K562 (cell line): Measurements from ENCODE around the gene ZNF219. TPM values are rescaled to one million over a fixed set of nuclear protein-coding genes. Genes with fewer than 3 reads are reported as not detected.

Experiments
- ATAC-seq: fragments of 200-7000 bp; cut with Tn5 transposase; 3 replicates; pipeline ENCODE4 v1.9.1; 2020; ENCODE audit warnings: moderate library complexity
- BruUV-seq: library from RNA; stranded (reverse); fragments of 400-500 nt; replicated peaks from 2 replicates; lab custom pipeline; 2021; lab: Mats Ljungman, UMichigan
- CTCF ChIA-PET: fragments of 300-600 bp; formaldehyde crosslinking; extraction: SDS; loops from one replicate; lab custom pipeline; 2021; ENCODE audit warnings: low intra/inter-chr PET ratio; lab: Yijun Ruan, JAX
- POLR2A ChIA-PET: fragments of 300-600, 350-650 bp; sonication (Branson Sonifier 250); formaldehyde crosslinking; extraction: SDS; loops from one replicate; lab custom pipeline; 2021; ENCODE audit warnings: antibody characterized with exemption, inconsistent platforms; lab: Yijun Ruan, JAX
- DNase-seq, 4 experiments: peaks; one replicate each; pipeline versions ENCODE4 v3.0.0 to v3.0.0-alpha.2; 2011 to 2018; ENCODE audit warnings: low spot score in 3 of 4, mixed read lengths in 3 of 4; ENCODE audit errors: extremely low read depth in 1 of 4
- FAIRE-seq: peaks from 2 replicates; lab custom pipeline; 2011; peaks lifted over from hg19 to GRCh38; lab: Jason Lieb, UNC
- H2AFZ ChIP-seq: 2 replicates; pipeline ENCODE4 v1.6.0; 2011; ENCODE audit warnings: low read depth, low read length, control low read depth, inconsistent platforms
- H3K27ac ChIP-seq: fragments of 200-600 bp; 3 replicates; pipeline ENCODE4 v1.8.0; 2011; ENCODE audit warnings: low read depth, mild to moderate bottlenecking, control low read depth, inconsistent platforms, low read length, moderate library complexity, mixed read lengths; ENCODE audit errors: extremely low read depth
- H3K27me3 ChIP-seq, 2 experiments: fragments of 300-600 bp in 1 of 2; 2 replicates in 1 of 2; 3 replicates in 1 of 2; pipeline versions ENCODE4 v1.6.0 to v1.8.0; 2011; ENCODE audit warnings: inconsistent platforms in 2 of 2, low read length in 2 of 2, mild to moderate bottlenecking in 1 of 2, mixed read lengths in 1 of 2, moderate library complexity in 1 of 2; ENCODE audit not compliant: control insufficient read depth in 2 of 2, insufficient read depth in 2 of 2
- H3K36me3 ChIP-seq: fragments of 300-600 bp; 3 replicates; pipeline ENCODE4 v1.8.0; 2011; ENCODE audit warnings: mild to moderate bottlenecking, low read length, inconsistent platforms; ENCODE audit not compliant: control insufficient read depth, insufficient read depth
- H3K4me1 ChIP-seq, 2 experiments: fragments of 200-600 bp in 1 of 2; replicated peaks in 1 of 2; 2 replicates in 1 of 2; 3 replicates in 1 of 2; pipeline versions ENCODE4 v1.5.1 to v1.8.0; 2011; ENCODE audit warnings: inconsistent platforms in 2 of 2, low read length in 2 of 2, mild to moderate bottlenecking in 1 of 2, mixed read lengths in 1 of 2, moderate library complexity in 1 of 2; ENCODE audit not compliant: control insufficient read depth in 2 of 2, insufficient read depth in 2 of 2
- H3K4me2 ChIP-seq: 2 replicates; pipeline ENCODE4 v1.6.1; 2011; ENCODE audit warnings: low read length, control low read depth, inconsistent platforms, mixed read lengths; ENCODE audit not compliant: insufficient read depth
- H3K4me3 ChIP-seq: fragments of 200-600 bp; sonication (generic), shearing (Covaris generic); 2 replicates; pipeline ENCODE4 v1.5.1; 2016; ENCODE audit warnings: control low read depth, inconsistent platforms
- H3K79me2 ChIP-seq: fragments of 200-600 bp; 3 replicates; pipeline ENCODE4 v1.8.0; 2011; ENCODE audit warnings: low read length, inconsistent platforms; ENCODE audit not compliant: control insufficient read depth, insufficient read depth
- H3K9ac ChIP-seq, 2 experiments: 2 replicates each; pipeline versions ENCODE4 v1.6.0 to v1.6.1; 2011; ENCODE audit warnings: low read depth in 2 of 2, low read length in 2 of 2, control low read depth in 1 of 2, inconsistent platforms in 1 of 2, mild to moderate bottlenecking in 1 of 2, mixed read lengths in 1 of 2; ENCODE audit not compliant: insufficient read depth in 1 of 2
- H3K9me1 ChIP-seq: one replicate; pipeline ENCODE4 v1.6.0; 2011; ENCODE audit warnings: inconsistent platforms, mild to moderate bottlenecking, low read length, moderate library complexity; ENCODE audit not compliant: control insufficient read depth, insufficient read depth
- H3K9me3 ChIP-seq: replicated peaks from 2 replicates; pipeline ENCODE4 v1.5.1; 2011; ENCODE audit warnings: low read depth, low read length, inconsistent platforms; ENCODE audit not compliant: control insufficient read depth, insufficient read depth
- H4K20me1 ChIP-seq: replicated peaks from 2 replicates; pipeline ENCODE4 v1.6.1; 2011; ENCODE audit warnings: low read length, inconsistent platforms, mixed read lengths; ENCODE audit not compliant: control insufficient read depth, insufficient read depth
- CTCF ChIP-seq, 3 experiments: IDR thresholded peaks in 2 of 3; conservative IDR thresholded peaks in 1 of 3; 2 replicates each; pipeline ENCODE4 v1.5.1; 2011 to 2012; ENCODE audit warnings: low read length in 3 of 3, mild to moderate bottlenecking in 3 of 3, control low read depth in 2 of 3, improper control_type of control experiment in 1 of 3, inconsistent platforms in 1 of 3, low read depth in 1 of 3, mixed read lengths in 1 of 3, moderate library complexity in 1 of 3; ENCODE audit not compliant: insufficient read depth in 2 of 3
- DIDO1 ChIP-seq: fragments of 450-650 bp; IDR thresholded peaks from 2 replicates; pipeline ENCODE4 v1.6.1; 2016; ENCODE audit warnings: low read depth, missing biosample characterization, missing genetic modification characterization
- MCM2 ChIP-seq: fragments of 450-650 bp; IDR thresholded peaks from 2 replicates; pipeline ENCODE4 v1.6.1; 2017; ENCODE audit warnings: low read depth, mild to moderate bottlenecking
- MYC ChIP-seq, 2 experiments: fragments of 250-450 bp in 1 of 2; sonication (Bioruptor Pico) in 1 of 2; IDR thresholded peaks; 2 replicates each; pipeline versions ENCODE4 v1.5.1 to v1.6.1; 2012 to 2021; ENCODE audit warnings: low read depth in 2 of 2, borderline replicate concordance in 1 of 2, improper control_type of control experiment in 1 of 2, low read length in 1 of 2, mild to moderate bottlenecking in 1 of 2, moderate library complexity in 1 of 2
- RFX7 ChIP-seq: fragments of 250-450 bp; sonication (Bioruptor Pico); IDR thresholded peaks from 2 replicates; pipeline ENCODE4 v1.5.1; 2021; ENCODE audit warnings: mild to moderate bottlenecking
- SIN3B ChIP-seq: fragments of 450-650 bp; IDR thresholded peaks from 2 replicates; pipeline ENCODE4 v1.6.1; 2017; ENCODE audit warnings: low read depth, mild to moderate bottlenecking, moderate library complexity
- SMARCE1 ChIP-seq: fragments of 450-650 bp; IDR thresholded peaks from 2 replicates; pipeline ENCODE4 v1.7.1; 2016; ENCODE audit warnings: mild to moderate bottlenecking
- WGBS: fragments of 100-300 bp; shearing (Covaris generic); methylation state at CpG from one replicate; pipeline ENCODE4 v1.1.6; 2016; ENCODE audit warnings: low coverage, mixed read lengths; ENCODE audit not compliant: insufficient coverage; ENCODE audit errors: missing lambda C conversion rate; 5-methylcytosine and 5-hydroxymethylcytosine counted together
- in situ Hi-C: fragments of 300-500 bp; cut with MboI; formaldehyde crosslinking; loops from 4 replicates; pipeline ENCODE4 v1.15.0; 2018; ENCODE audit warnings: inconsistent platforms, mixed read lengths
- intact Hi-C: fragments of 100-400 bp; cut with micrococcal nuclease; formaldehyde crosslinking; loops from 2 replicates; pipeline ENCODE4 v1.14.2; 2022
- polyA plus RNA-seq, 8 experiments: library from polyadenylated mRNA; depleted of rRNA in 4 of 8; stranded (reverse) in 5 of 8; unstranded in 3 of 8; fragments of >200 nt; fragmentation: Nextera tagmentation in 2 of 8; fragmentation: Illumina TruSeq in 1 of 8; extraction: Ambion mirVana in 2 of 8; extraction: Trizol in 1 of 8; gene quantifications; 2 replicates each; pipeline versions ENCODE4 v1.2.1 to v1.2.3, GENCODE V29; 2011 to 2014; ENCODE audit warnings: inconsistent platforms in 1 of 8, missing spikeins in 1 of 8
- total RNA-seq, 7 experiments: library from RNA; depleted of rRNA in 6 of 7; stranded (reverse); fragments of >200 nt in 6 of 7; fragmentation: Illumina TruSeq in 2 of 7; extraction: Trizol in 2 of 7; gene quantifications; 2 replicates each; pipeline versions ENCODE4 v1.2.1 to v1.2.3, GENCODE V29; 2011 to 2021; ENCODE audit warnings: low replicate concordance in 1 of 7
- TF ChIP-seq, protein P1 (sequence below): IDR thresholded peaks from 2 replicates; pipeline ENCODE4 v1.6.1; 2016; ENCODE audit warnings: missing genetic modification characterization, missing compliant biosample characterization

ZNF219 gene
- total and polyA plus RNA-seq, 9 of the 15 experiments (the other 6 are each of a cell fraction or from before 2014, with no cell fraction given), result 0.29 to 10.6 (median 2.8) TPM

- peak; percentile 34 to 55 (median 36) for TF ChIP-seq CTCF (IDR thresholded peaks at IDR 0.05 in 2 of 3, conservative IDR thresholded peaks at IDR 0.05 in 1 of 3; ENCODE audit: insufficient read depth in 2 of 3, low read depth in 1 of 3, low read length in 3 of 3)
- no peak for TF ChIP-seq MYC (IDR thresholded peaks at IDR 0.05; ENCODE audit: low read depth, low read length)
- no peak for TF ChIP-seq MYC (CRISPR knock-in tag; IDR thresholded peaks at IDR 0.05; ENCODE audit: borderline replicate concordance, low read depth)
Observed at GRCh38 chr14:21090194-21090939, 8.1 kb downstream of the ZNF219 start (continued).

DNA sequence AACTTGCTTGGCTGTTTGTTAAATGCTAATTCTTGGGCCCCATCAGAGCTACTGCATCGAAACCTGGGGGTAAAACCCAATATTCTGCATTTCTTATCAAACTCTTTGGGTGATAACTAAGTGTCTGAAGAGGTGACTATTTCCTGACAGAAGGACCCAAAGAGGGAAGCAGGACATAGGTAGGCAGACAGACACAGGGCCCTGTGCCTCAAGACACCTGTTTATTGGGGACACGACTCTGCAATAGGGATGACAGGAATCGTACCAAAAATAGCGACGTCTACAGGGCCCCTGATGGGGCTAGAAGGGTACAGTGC is 8.6 kb downstream of the ZNF219 start:
- in situ Hi-C loops, result no loop called here
- FAIRE-seq (no peak), ATAC-seq (no peak), DNase-seq (no peak)
- Histone ChIP-seq H3K36me3 (peaks cover 5% of the 10 kb centered on the region; the same call in 1 of the 3 replicates), H3K27ac (no peak overlapping the region), H3K9ac (no peak overlapping the region), H3K4me1 (peaks cover 2 to 29% of the 10 kb centered on the region in 2 experiments; a peak in 3 of 5 replicates), H3K9me1 (no peaks in the 10 kb centered on the region), H4K20me1 (no peaks in the 10 kb centered on the region), H3K4me3 (no peak overlapping the region), H3K27me3 (no peaks in the 10 kb centered on the region), H2AFZ (no peak overlapping the region), H3K9me3 (no peaks in the 10 kb centered on the region), H3K4me2 (no peak overlapping the region), H3K79me2 (no peaks in the 10 kb centered on the region)
- 81% methylated on average over 5 of the region's 5 CpGs for WGBS
- TF ChIP-seq, protein P1, sequence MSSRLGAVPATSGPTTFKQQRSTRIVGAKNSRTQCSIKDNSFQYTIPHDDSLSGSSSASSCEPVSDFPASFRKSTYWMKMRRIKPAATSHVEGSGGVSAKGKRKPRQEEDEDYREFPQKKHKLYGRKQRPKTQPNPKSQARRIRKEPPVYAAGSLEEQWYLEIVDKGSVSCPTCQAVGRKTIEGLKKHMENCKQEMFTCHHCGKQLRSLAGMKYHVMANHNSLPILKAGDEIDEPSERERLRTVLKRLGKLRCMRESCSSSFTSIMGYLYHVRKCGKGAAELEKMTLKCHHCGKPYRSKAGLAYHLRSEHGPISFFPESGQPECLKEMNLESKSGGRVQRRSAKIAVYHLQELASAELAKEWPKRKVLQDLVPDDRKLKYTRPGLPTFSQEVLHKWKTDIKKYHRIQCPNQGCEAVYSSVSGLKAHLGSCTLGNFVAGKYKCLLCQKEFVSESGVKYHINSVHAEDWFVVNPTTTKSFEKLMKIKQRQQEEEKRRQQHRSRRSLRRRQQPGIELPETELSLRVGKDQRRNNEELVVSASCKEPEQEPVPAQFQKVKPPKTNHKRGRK (tag), result no peak
- no peak for TF ChIP-seq SMARCE1
- no peak for TF ChIP-seq SIN3B
- TF ChIP-seq MCM2, result no peak
- TF ChIP-seq RFX7 (CRISPR knock-in tag), result no peak
- no peak for TF ChIP-seq DIDO1 (tag)
- POLR2A ChIA-PET, result interaction anchor here (1.5 kb wide), 1 partner anchor 146 kb away, joined by 4 read pairs; no protein-coding TSS in a partner anchor
- CTCF ChIA-PET, result no interaction called here
- BruUV-seq, result no TSS peak
- intact Hi-C loops, result loop anchor here (1.0 kb wide), 1 partner anchor 22 kb away; no protein-coding TSS in a partner anchor
